ENCODE data around the gene TNS3. TPM values are rescaled to one million over a fixed set of nuclear protein-coding genes. Genes with fewer than 3 reads are reported as not detected.
A peak's percentile ranks its signal among the peaks of the same experiment; 100 is the strongest.

Gene TNS3
- total RNA-seq, 1 donor from 2014 or later = 41.2 TPM

GRCh38 chr7:47580175-47580706 is 1.7 kb downstream of the TNS3 start:
- Histone ChIP-seq H3K36me3 (ENCODE audit: control insufficient read depth, insufficient read depth, low read length) (no peaks in the 10 kb centered on the region), H3K4me3 (ENCODE audit: low read depth, low read length) (peak overlapping the region; percentile 82), H3K27me3 (ENCODE audit: control insufficient read depth, insufficient read depth, low read length) (no peaks in the 10 kb centered on the region)
- no peak for TF ChIP-seq CTCF (IDR thresholded peaks at IDR 0.05; ENCODE audit: insufficient read depth, low read length, poor library complexity, severe bottlenecking)
- no peak for DNase-seq (ENCODE audit: low read depth)

GRCh38 chr7:47579458-47579857 is 2.5 kb downstream of the TNS3 start:
- H3K36me3 ChIP-seq (ENCODE audit: control insufficient read depth, insufficient read depth, low read length) = no peaks in the 10 kb centered on the region
- TF ChIP-seq CTCF (IDR thresholded peaks at IDR 0.05; ENCODE audit: insufficient read depth, low read length, poor library complexity, severe bottlenecking) = no peak
- H3K4me3 ChIP-seq (ENCODE audit: low read depth, low read length) = no peak overlapping the region
- H3K27me3 ChIP-seq (ENCODE audit: control insufficient read depth, insufficient read depth, low read length) = no peaks in the 10 kb centered on the region
- no peak for DNase-seq (ENCODE audit: low read depth)

GRCh38 chr7:47578579-47579270 is 3.2 kb downstream of the TNS3 start:
- no peak overlapping the region for H3K4me3 ChIP-seq (ENCODE audit: low read depth, low read length)
- H3K27me3 ChIP-seq (ENCODE audit: control insufficient read depth, insufficient read depth, low read length) = no peaks in the 10 kb centered on the region
- no peak for DNase-seq (ENCODE audit: low read depth)
- H3K36me3 ChIP-seq (ENCODE audit: control insufficient read depth, insufficient read depth, low read length) = no peaks in the 10 kb centered on the region
- no peak for TF ChIP-seq CTCF (IDR thresholded peaks at IDR 0.05; ENCODE audit: insufficient read depth, low read length, poor library complexity, severe bottlenecking)

GRCh38 chr7:47577321-47577919 is 4.5 kb downstream of the TNS3 start:
- Histone ChIP-seq H3K36me3 (ENCODE audit: control insufficient read depth, insufficient read depth, low read length) (no peaks in the 10 kb centered on the region), H3K4me3 (ENCODE audit: low read depth, low read length) (no peak overlapping the region), H3K27me3 (ENCODE audit: control insufficient read depth, insufficient read depth, low read length) (no peaks in the 10 kb centered on the region)
- no peak for TF ChIP-seq CTCF (IDR thresholded peaks at IDR 0.05; ENCODE audit: insufficient read depth, low read length, poor library complexity, severe bottlenecking)
- DNase-seq (ENCODE audit: low read depth) = no peak

- TF ChIP-seq CTCF (IDR thresholded peaks at IDR 0.05; ENCODE audit: insufficient read depth, low read length, poor library complexity, severe bottlenecking) = no peak
- DNase-seq (ENCODE audit: low read depth) = no peak
- Histone ChIP-seq H3K27me3 (ENCODE audit: control insufficient read depth, insufficient read depth, low read length) (no peaks in the 10 kb centered on the region), H3K4me3 (ENCODE audit: low read depth, low read length) (no peak overlapping the region), H3K36me3 (ENCODE audit: control insufficient read depth, insufficient read depth, low read length) (no peaks in the 10 kb centered on the region)
These were observed 5.0 kb downstream of the TNS3 start for GRCh38 chr7:47576866-47577306.
